Nephron (organoid): ENCODE results near the gene OR13J1.
A peak's percentile ranks its signal among the peaks of the same experiment; 100 is the strongest.

Source experiments
- H3K27ac Mint-ChIP-seq, 3 experiments: 2 replicates each; pipeline ENCODE4 v1.8.0; 2020; ENCODE audit warnings: mixed read lengths in 3 of 3, mild to moderate bottlenecking in 2 of 3, moderate library complexity in 1 of 3
- H3K27me3 Mint-ChIP-seq: 2 replicates; pipeline ENCODE4 v1.8.0; 2021; ENCODE audit warnings: low read depth, mild to moderate bottlenecking, moderate library complexity, mixed read lengths
- H3K36me3 Mint-ChIP-seq: 2 replicates; pipeline ENCODE4 v1.8.0; 2020; ENCODE audit warnings: low read depth, mixed read lengths
- H3K4me1 Mint-ChIP-seq: 2 replicates; pipeline ENCODE4 v1.8.0; 2020; ENCODE audit warnings: mixed read lengths
- H3K4me3 Mint-ChIP-seq, 3 experiments: 2 replicates each; pipeline ENCODE4 v1.8.0; 2020; ENCODE audit warnings: mild to moderate bottlenecking in 3 of 3, mixed read lengths in 3 of 3, moderate library complexity in 2 of 3
- H3K9me3 Mint-ChIP-seq: 2 replicates; pipeline ENCODE4 v1.8.0; 2020; ENCODE audit warnings: mixed read lengths
- TF ChIP-seq, protein P1 (sequence below), 3 experiments: fragments of 200-600 bp; sonication (generic); IDR thresholded peaks; one replicate each; pipeline ENCODE4 v1.5.0; 2021; ENCODE audit warnings: antibody characterized with exemption in 3 of 3; ENCODE audit not compliant: unreplicated experiment in 3 of 3

OR13J1 gene

DNA sequence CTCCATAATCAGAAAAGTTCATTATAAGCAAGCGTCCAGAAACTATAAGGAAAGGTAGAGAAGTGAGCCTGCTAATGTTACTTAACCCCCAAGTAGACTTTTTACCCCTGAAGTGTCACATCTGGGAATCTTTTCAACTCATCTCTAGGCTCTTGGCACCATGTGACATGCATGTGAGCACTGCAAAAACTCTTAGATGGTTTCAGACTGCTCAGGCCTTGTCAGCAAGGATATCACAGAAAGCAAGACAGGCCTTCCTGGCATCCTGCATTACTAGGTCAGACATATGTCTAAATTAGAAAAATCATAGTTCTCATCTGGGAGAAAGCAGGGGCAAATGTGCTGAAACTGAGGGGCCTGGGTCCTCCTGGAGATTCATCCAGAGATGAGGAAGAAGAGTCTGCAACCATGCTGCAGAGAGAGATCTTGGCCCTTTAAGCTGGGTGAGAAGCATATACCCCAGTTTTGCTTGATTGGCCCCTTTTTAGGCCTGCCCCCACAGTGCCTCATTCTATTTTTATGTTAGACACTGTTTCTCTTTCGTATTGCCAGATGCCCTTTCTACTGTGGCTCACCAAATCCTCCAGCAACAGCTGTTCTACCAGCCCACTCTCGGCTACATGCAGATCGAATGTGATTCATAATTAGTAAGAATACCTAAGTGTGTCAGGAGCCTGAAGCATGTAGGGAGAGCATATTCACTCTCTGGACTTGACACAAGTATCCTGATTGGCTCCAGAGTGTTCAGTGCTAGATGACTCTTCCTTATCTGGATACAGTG lies 22.2 kb downstream of the OR13J1 start:
- Mint-ChIP-seq H3K27ac (peak overlapping the region in 2 of 3 experiments; percentile 8 to 33), H3K4me3 (no peak overlapping the region), H3K36me3 (peaks cover 56% of the 10 kb centered on the region), H3K9me3 (no peaks in the 10 kb centered on the region), H3K4me1 (peaks cover 47% of the 10 kb centered on the region), H3K27me3 (peaks cover 9% of the 10 kb centered on the region)
- TF ChIP-seq, protein P1, sequence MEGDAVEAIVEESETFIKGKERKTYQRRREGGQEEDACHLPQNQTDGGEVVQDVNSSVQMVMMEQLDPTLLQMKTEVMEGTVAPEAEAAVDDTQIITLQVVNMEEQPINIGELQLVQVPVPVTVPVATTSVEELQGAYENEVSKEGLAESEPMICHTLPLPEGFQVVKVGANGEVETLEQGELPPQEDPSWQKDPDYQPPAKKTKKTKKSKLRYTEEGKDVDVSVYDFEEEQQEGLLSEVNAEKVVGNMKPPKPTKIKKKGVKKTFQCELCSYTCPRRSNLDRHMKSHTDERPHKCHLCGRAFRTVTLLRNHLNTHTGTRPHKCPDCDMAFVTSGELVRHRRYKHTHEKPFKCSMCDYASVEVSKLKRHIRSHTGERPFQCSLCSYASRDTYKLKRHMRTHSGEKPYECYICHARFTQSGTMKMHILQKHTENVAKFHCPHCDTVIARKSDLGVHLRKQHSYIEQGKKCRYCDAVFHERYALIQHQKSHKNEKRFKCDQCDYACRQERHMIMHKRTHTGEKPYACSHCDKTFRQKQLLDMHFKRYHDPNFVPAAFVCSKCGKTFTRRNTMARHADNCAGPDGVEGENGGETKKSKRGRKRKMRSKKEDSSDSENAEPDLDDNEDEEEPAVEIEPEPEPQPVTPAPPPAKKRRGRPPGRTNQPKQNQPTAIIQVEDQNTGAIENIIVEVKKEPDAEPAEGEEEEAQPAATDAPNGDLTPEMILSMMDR (IDR thresholded peaks at IDR 0.05; ENCODE audit: unreplicated experiment in 3 of 3) = no peak

GRCh38 chr9:35845824-35846771 lies 24.1 kb downstream of the OR13J1 start:
- peak overlapping the region in 2 of 3 experiments; percentile 14 to 59 for H3K27ac Mint-ChIP-seq
- peaks cover 47% of the 10 kb centered on the region for H3K4me1 Mint-ChIP-seq
- H3K9me3 Mint-ChIP-seq = no peaks in the 10 kb centered on the region
- H3K27me3 Mint-ChIP-seq = peaks cover 9% of the 10 kb centered on the region
- peaks cover 54% of the 10 kb centered on the region for H3K36me3 Mint-ChIP-seq
- TF ChIP-seq, protein P1 (IDR thresholded peaks at IDR 0.05; ENCODE audit: unreplicated experiment in 3 of 3) = no peak
- peak overlapping the region in 1 of 3 experiments; percentile 64 for H3K4me3 Mint-ChIP-seq

DNA sequence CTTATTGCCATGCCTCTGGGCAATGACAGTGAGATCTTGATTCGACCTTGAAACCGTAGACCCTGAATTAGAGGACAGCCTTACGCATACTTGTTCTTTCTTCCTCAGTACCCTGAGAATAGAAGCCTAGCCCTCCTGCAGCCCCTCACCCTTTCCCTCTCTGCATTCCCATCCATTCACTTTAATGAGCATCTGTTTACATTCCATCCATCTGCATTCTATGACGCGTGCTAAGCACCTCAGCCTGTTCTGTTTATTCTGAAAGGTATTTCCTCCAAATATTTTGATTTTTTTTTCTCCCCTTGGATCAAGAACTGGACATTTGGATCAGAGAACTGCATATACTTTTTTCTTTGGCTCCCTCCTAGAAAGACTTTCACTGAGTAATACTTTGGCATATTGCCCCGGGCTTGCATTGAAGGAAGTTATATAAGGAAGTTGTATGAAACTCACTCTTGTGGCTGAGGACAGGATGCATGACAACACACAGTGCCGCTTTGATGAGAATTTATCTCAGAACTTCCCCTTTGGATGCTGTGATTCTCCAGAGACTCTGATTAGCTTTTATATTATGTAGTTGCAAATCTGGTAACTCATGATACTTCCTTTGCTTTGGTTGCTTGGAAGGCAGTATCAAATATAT lies 25.5 kb downstream of the OR13J1 start:
- H3K36me3 Mint-ChIP-seq = peaks cover 49% of the 10 kb centered on the region
- no peak overlapping the region for H3K4me3 Mint-ChIP-seq
- peak overlapping the region; percentile 46 to 67 (median 59) for H3K27ac Mint-ChIP-seq
- no peaks in the 10 kb centered on the region for H3K9me3 Mint-ChIP-seq
- H3K27me3 Mint-ChIP-seq = peaks cover 9% of the 10 kb centered on the region
- peaks cover 42% of the 10 kb centered on the region for H3K4me1 Mint-ChIP-seq
- TF ChIP-seq, protein P1 (IDR thresholded peaks at IDR 0.05; ENCODE audit: unreplicated experiment in 3 of 3) = no peak

GRCh38 chr9:35842795-35843194 lies 27.4 kb downstream of the OR13J1 start:
- H3K4me3 Mint-ChIP-seq = no peak overlapping the region
- TF ChIP-seq, protein P1 (IDR thresholded peaks at IDR 0.05; ENCODE audit: unreplicated experiment in 3 of 3) = no peak
- H3K9me3 Mint-ChIP-seq = no peaks in the 10 kb centered on the region
- peaks cover 9% of the 10 kb centered on the region for H3K27me3 Mint-ChIP-seq
- H3K4me1 Mint-ChIP-seq = peaks cover 31% of the 10 kb centered on the region
- H3K36me3 Mint-ChIP-seq = peaks cover 45% of the 10 kb centered on the region
- no peak overlapping the region for H3K27ac Mint-ChIP-seq

DNA sequence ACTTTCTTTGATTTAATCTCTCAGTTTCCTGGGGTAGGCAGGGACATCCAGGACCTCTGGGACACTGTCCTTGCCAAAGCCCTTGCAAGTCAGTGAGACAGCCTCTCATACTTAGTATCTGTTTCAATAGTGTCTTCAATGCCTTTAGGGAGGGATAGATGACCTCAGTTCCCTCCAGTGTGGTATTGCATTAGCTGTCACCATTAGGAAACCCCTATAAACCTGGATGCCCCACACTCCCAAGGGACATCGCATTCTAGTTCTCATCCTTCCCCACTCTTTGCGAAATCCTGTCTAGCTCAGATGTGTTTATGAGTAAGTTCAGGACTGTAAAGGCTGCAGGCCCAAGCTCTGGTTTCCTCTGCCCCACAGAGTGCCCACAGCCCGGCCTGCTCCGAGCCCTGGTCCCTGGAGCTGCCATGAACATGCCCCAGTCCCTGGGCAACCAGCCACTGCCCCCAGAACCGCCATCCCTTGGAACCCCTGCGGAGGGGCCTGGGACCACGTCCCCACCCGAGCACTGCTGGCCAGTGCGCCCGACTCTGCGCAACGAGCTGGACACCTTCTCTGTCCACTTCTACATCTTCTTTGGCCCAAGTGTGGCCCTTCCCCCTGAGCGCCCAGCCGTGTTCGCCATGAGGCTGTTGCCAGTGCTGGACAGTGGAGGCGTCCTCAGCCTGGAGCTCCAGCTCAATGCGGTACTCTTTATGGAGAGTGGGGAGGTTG lies 28.0 kb downstream of the OR13J1 start:
- Mint-ChIP-seq H3K36me3 (peaks cover 39% of the 10 kb centered on the region), H3K9me3 (no peaks in the 10 kb centered on the region), H3K4me3 (no peak overlapping the region), H3K27ac (no peak overlapping the region), H3K4me1 (peaks cover 25% of the 10 kb centered on the region), H3K27me3 (peaks cover 9% of the 10 kb centered on the region)
- TF ChIP-seq, protein P1 (IDR thresholded peaks at IDR 0.05; ENCODE audit: unreplicated experiment in 3 of 3) = no peak
